B cell (primary cell): ENCODE measurements around the gene PTPN11. TPM values are rescaled to one million over a fixed set of nuclear protein-coding genes. Genes with fewer than 3 reads are reported as not detected.

Experiments used
- ATAC-seq: fragments of 200-7000 bp; cut with Tn5 transposase; one replicate; pipeline ENCODE4 v1.10.0; 2021; ENCODE audit warnings: low read depth, mild to moderate bottlenecking, moderate number of reproducible peaks, moderate library complexity
- CTCF ChIA-PET: fragments of 350-600 bp; sonication (Branson Sonifier 250); formaldehyde crosslinking; loops from one replicate; lab custom pipeline; 2021; ENCODE audit warnings: antibody characterized with exemption, inconsistent platforms; lab: Charles Lee
- POLR2A ChIA-PET: fragments of 350-600 bp; sonication (Branson Sonifier 250); formaldehyde crosslinking; loops from one replicate; lab custom pipeline; 2021; ENCODE audit warnings: antibody characterized with exemption; lab: Charles Lee
- DNase-seq: peaks from one replicate; pipeline ENCODE4 v3.0.0; 2013
- H2AFZ ChIP-seq: 2 replicates; pipeline ENCODE4 v1.6.1; 2012; ENCODE audit warnings: mild to moderate bottlenecking, low read depth, low read length; ENCODE audit not compliant: insufficient read depth, poor library complexity, severe bottlenecking
- H3K27ac ChIP-seq, 2 donors: 1 replicate in 1 of 2; 2 replicates in 1 of 2; pipeline ENCODE4 v1.5.1; 2012 to 2013; ENCODE audit warnings: low read length in 2 of 2, mild to moderate bottlenecking in 2 of 2, moderate library complexity in 1 of 2
- H3K27me3 ChIP-seq, 4 experiments: fragments of 200-600 bp in 1 of 4; sonication (generic) in 1 of 4; replicated peaks in 1 of 4; 1 replicate in 2 of 4; 2 replicates in 2 of 4; pipeline versions ENCODE4 v1.6.1 to v1.7.0; 2013 to 2016; ENCODE audit warnings: low read length in 3 of 4, mild to moderate bottlenecking in 2 of 4, mixed read lengths in 1 of 4, moderate library complexity in 1 of 4; ENCODE audit not compliant: insufficient read depth in 4 of 4, control insufficient read depth in 3 of 4; ENCODE audit errors: control extremely low read depth in 1 of 4
- H3K36me3 ChIP-seq, 2 experiments: replicated peaks in 1 of 2; 1 replicate in 1 of 2; 2 replicates in 1 of 2; pipeline versions ENCODE4 v1.6.1 to v1.7.1; 2013; ENCODE audit warnings: low read length in 1 of 2; ENCODE audit not compliant: insufficient read depth in 2 of 2, control insufficient read depth in 1 of 2; ENCODE audit errors: control extremely low read depth in 1 of 2, extremely low read depth in 1 of 2
- H3K4me1 ChIP-seq, 2 donors: fragments of 200-600 bp in 1 of 2; sonication (generic) in 1 of 2; 1 replicate in 1 of 2; 2 replicates in 1 of 2; pipeline versions ENCODE4 v1.5.1 to v1.6.1; 2013 to 2017; ENCODE audit warnings: low read length in 2 of 2; ENCODE audit not compliant: control insufficient read depth in 2 of 2, insufficient read depth in 2 of 2
- H3K4me2 ChIP-seq: replicated peaks from 2 replicates; pipeline ENCODE3; 2012; ENCODE audit warnings: mild to moderate bottlenecking, low read depth, low read length; ENCODE audit not compliant: poor library complexity, severe bottlenecking
- H3K4me3 ChIP-seq, 5 experiments: fragments of 200-600 bp in 1 of 5; sonication (generic) in 1 of 5; 1 replicate in 3 of 5; 2 replicates in 2 of 5; pipeline versions ENCODE4 v1.5.1 to v1.7.0; 2011 to 2016; ENCODE audit warnings: low read length in 4 of 5, mild to moderate bottlenecking in 4 of 5, low read depth in 2 of 5, control low read depth in 1 of 5, moderate library complexity in 1 of 5; ENCODE audit not compliant: insufficient read depth in 1 of 5; ENCODE audit errors: control extremely low read depth in 1 of 5, extremely low read depth in 1 of 5
- H3K79me2 ChIP-seq: fragments of 200-600 bp; sonication (generic); one replicate; pipeline ENCODE4 v1.6.0; 2016; ENCODE audit warnings: low read length; ENCODE audit not compliant: control insufficient read depth, insufficient read depth
- H3K9ac ChIP-seq: fragments of 200-600 bp; sonication (generic); 2 replicates; pipeline ENCODE4 v1.6.1; 2017; ENCODE audit warnings: mild to moderate bottlenecking, low read length, moderate library complexity
- H3K9me3 ChIP-seq, 3 donors: one replicate each; pipeline versions ENCODE4 v1.6.1 to v1.7.1; 2013; ENCODE audit warnings: low read length in 2 of 3; ENCODE audit not compliant: control insufficient read depth in 2 of 3, insufficient read depth in 1 of 3; ENCODE audit errors: control extremely low read depth in 1 of 3
- H4K20me1 ChIP-seq: 2 replicates; pipeline ENCODE4 v1.6.0; 2012; ENCODE audit warnings: mild to moderate bottlenecking, low read length; ENCODE audit not compliant: insufficient read depth, control insufficient read depth, poor library complexity, severe bottlenecking
- H3K27ac Mint-ChIP-seq: one replicate; pipeline ENCODE4 v1.8.0; 2021; ENCODE audit warnings: mixed read lengths
- H3K27me3 Mint-ChIP-seq: one replicate; pipeline ENCODE4 v1.8.0; 2021; ENCODE audit warnings: mixed read lengths
- H3K4me1 Mint-ChIP-seq: one replicate; pipeline ENCODE4 v1.8.0; 2021; ENCODE audit warnings: mixed read lengths
- H3K4me3 Mint-ChIP-seq: one replicate; pipeline ENCODE4 v1.8.0; 2021; ENCODE audit warnings: mixed read lengths
- H3K9me3 Mint-ChIP-seq: one replicate; pipeline ENCODE4 v1.8.0; 2022; ENCODE audit warnings: mixed read lengths; ENCODE audit not compliant: insufficient read depth
- EZH2 ChIP-seq: IDR thresholded peaks from 2 replicates; pipeline ENCODE4 v1.6.1; 2012; ENCODE audit warnings: borderline replicate concordance, low read depth, mild to moderate bottlenecking, moderate library complexity, low read length; ENCODE audit not compliant: insufficient read depth, poor library complexity, severe bottlenecking
- WGBS: methylation state at CpG from one replicate; pipeline ENCODE4 v1.1.5; 2013; ENCODE audit warnings: missing lambda C conversion rate; ENCODE audit not compliant: insufficient coverage; 5-methylcytosine and 5-hydroxymethylcytosine counted together
- intact Hi-C: fragments of 100-400 bp; cut with micrococcal nuclease; formaldehyde crosslinking; loops from one replicate; pipeline ENCODE4 v1.10.0; 2022
- polyA plus RNA-seq: library from polyadenylated mRNA; depleted of rRNA; stranded (reverse); fragments of >200 nt; gene quantifications from 2 replicates; pipeline ENCODE4 v1.2.3, GENCODE V29; 2012
- total RNA-seq, 2 donors: library from RNA; stranded (reverse); fragments of 120-200 nt in 1 of 2; gene quantifications; 1 replicate in 1 of 2; 2 replicates in 1 of 2; pipeline versions ENCODE4 v1.2.3 to v1.2.4, GENCODE V29; 2013 to 2022
- TF ChIP-seq, protein P1 (sequence below): fragments of 200-600 bp; IDR thresholded peaks from one replicate; pipeline ENCODE4 v1.8.0; 2022; ENCODE audit warnings: antibody characterized with exemption, mild to moderate bottlenecking

Gene PTPN11
- total and polyA plus RNA-seq, 2 donors (not counting 1 experiment from before 2014, with no cell fraction given) = 7.8 to 53.1 TPM

GRCh38 chr12:112381883-112382796 lies 36.6 kb upstream of the PTPN11 start, which contains the start of gene HECTD4:
HECTD4 (minus strand) TSS chr12:112382431; CDS start chr12:112382128, 303 bp downstream.
- Mint-ChIP-seq H3K4me3 (peak within 1 kb of the TSS; percentile 97), H3K27ac (peak within 1 kb of the TSS; percentile 94), H3K27me3 (no peaks in the 10 kb centered on the region), H3K4me1 (peaks cover 26% of the 10 kb centered on the region), H3K9me3 (no peaks in the 10 kb centered on the region)
- Histone ChIP-seq H3K27ac (peak within 1 kb of the TSS; percentile 48 to 68), H3K4me2 (peak within 1 kb of the TSS; percentile 84), H2AFZ (peak within 1 kb of the TSS; percentile 100), H3K36me3 (no peaks in the 10 kb centered on the region), H3K9ac (peak within 1 kb of the TSS; percentile 87), H3K4me3 (peak within 1 kb of the TSS; percentile 50 to 80 (median 71)), H3K9me3 (no peaks in the 10 kb centered on the region), H4K20me1 (peaks cover 12% of the 10 kb centered on the region), H3K27me3 (no peaks in the 10 kb centered on the region), H3K79me2 (peaks cover 52% of the 10 kb centered on the region), H3K4me1 (peaks cover 19 to 22% of the 10 kb centered on the region in 2 donors)
- intact Hi-C loops = loop anchor here (1.0 to 5.0 kb wide), 4 partner anchors 27 to 369 kb away; partner anchors contain the start of genes ERP29, NAA25, PTPN11 and RPL6
- CTCF ChIA-PET = interaction anchor here (1.4 kb wide), 1 partner anchor 184 kb away, joined by 4 read pairs; no protein-coding TSS in a partner anchor
- under 1% methylated on average over 103 of the region's 106 CpGs for WGBS
- ATAC-seq = peak; percentile 97
- DNase-seq = peak; percentile 93
- TF ChIP-seq EZH2 = no peak
- TF ChIP-seq, protein P1, sequence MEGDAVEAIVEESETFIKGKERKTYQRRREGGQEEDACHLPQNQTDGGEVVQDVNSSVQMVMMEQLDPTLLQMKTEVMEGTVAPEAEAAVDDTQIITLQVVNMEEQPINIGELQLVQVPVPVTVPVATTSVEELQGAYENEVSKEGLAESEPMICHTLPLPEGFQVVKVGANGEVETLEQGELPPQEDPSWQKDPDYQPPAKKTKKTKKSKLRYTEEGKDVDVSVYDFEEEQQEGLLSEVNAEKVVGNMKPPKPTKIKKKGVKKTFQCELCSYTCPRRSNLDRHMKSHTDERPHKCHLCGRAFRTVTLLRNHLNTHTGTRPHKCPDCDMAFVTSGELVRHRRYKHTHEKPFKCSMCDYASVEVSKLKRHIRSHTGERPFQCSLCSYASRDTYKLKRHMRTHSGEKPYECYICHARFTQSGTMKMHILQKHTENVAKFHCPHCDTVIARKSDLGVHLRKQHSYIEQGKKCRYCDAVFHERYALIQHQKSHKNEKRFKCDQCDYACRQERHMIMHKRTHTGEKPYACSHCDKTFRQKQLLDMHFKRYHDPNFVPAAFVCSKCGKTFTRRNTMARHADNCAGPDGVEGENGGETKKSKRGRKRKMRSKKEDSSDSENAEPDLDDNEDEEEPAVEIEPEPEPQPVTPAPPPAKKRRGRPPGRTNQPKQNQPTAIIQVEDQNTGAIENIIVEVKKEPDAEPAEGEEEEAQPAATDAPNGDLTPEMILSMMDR = no peak
- POLR2A ChIA-PET = no interaction called here
